Lung (tissue), 12 donors: ENCODE results near the gene COLQ. TPM values are rescaled to one million over a fixed set of nuclear protein-coding genes. Genes with fewer than 3 reads are reported as not detected.

Experiments
- ATAC-seq: fragments of 200-7000 bp; cut with Tn5 transposase; one replicate; pipeline ENCODE4 v1.9.1; 2020; ENCODE audit warnings: moderate number of reproducible peaks; ENCODE audit not compliant: insufficient read depth, low FRiP score
- DNase-seq, 3 donors: peaks; one replicate each; pipeline ENCODE4 v3.0.0-alpha.2; 2013 to 2017
- H3K27ac ChIP-seq, 2 donors: one replicate each; pipeline ENCODE4 v1.5.1; 2013; ENCODE audit warnings: mild to moderate bottlenecking in 2 of 2, moderate library complexity in 2 of 2, control low read depth in 1 of 2, inconsistent platforms in 1 of 2, low read depth in 1 of 2, low read length in 1 of 2
- H3K27me3 ChIP-seq, 3 donors: one replicate each; pipeline ENCODE4 v1.5.1; 2013; ENCODE audit warnings: low read length in 2 of 3; ENCODE audit not compliant: control insufficient read depth in 3 of 3, insufficient read depth in 3 of 3
- H3K36me3 ChIP-seq, 4 donors: one replicate each; pipeline ENCODE4 v1.5.1; 2013; ENCODE audit warnings: low read length in 4 of 4, mild to moderate bottlenecking in 1 of 4, moderate library complexity in 1 of 4; ENCODE audit not compliant: control insufficient read depth in 4 of 4, insufficient read depth in 4 of 4
- H3K4me1 ChIP-seq, 5 donors: one replicate each; pipeline ENCODE4 v1.5.1; 2013; ENCODE audit warnings: low read length in 5 of 5, mild to moderate bottlenecking in 2 of 5, moderate library complexity in 1 of 5; ENCODE audit not compliant: control insufficient read depth in 5 of 5, insufficient read depth in 5 of 5
- H3K4me3 ChIP-seq: one replicate; pipeline ENCODE4 v1.5.1; 2013; ENCODE audit warnings: mild to moderate bottlenecking, control low read depth, moderate library complexity
- H3K9ac ChIP-seq, 2 donors: one replicate each; pipeline ENCODE4 v1.5.1; 2013; ENCODE audit warnings: low read length in 2 of 2, control low read depth in 1 of 2; ENCODE audit not compliant: insufficient read depth in 1 of 2
- H3K9me3 ChIP-seq, 4 donors: one replicate each; pipeline ENCODE4 v1.5.1; 2013; ENCODE audit warnings: low read length in 3 of 4, mild to moderate bottlenecking in 1 of 4, moderate library complexity in 1 of 4; ENCODE audit not compliant: control insufficient read depth in 4 of 4, insufficient read depth in 3 of 4
- CTCF ChIP-seq: IDR thresholded peaks from 2 replicates; pipeline ENCODE4 v1.5.1; 2012; ENCODE audit warnings: mild to moderate bottlenecking; ENCODE audit errors: control extremely low read depth, extremely low read depth
- WGBS, 2 donors: extraction: QIAGEN DNeasy Blood & Tissue Kit; methylation state at CpG; one replicate each; pipeline ENCODE4 v1.1.7; 2013; 5-methylcytosine and 5-hydroxymethylcytosine counted together
- polyA plus RNA-seq, 2 donors: library from polyadenylated mRNA; stranded (reverse); fragments of 200-250 nt; gene quantifications; one replicate each; pipeline ENCODE4 v1.2.1, GENCODE V29; 2013
- total RNA-seq, 2 donors: library from RNA; depleted of rRNA in 1 of 2; stranded (reverse); fragments of >200 nt in 1 of 2; gene quantifications; one replicate each; pipeline ENCODE4 v1.2.1, GENCODE V29; 2014 to 2021
- donor health status: control.
- donor health status: control.
- donor health status: Bipolar disorder and iron deficiency.
- donor health status: healthy.
- donor health status: DM: yes; HTN: yes; CAD: no.

The COLQ gene
- total and polyA plus RNA-seq, 4 donors = 0.90 to 5.1 (median 1.9) TPM

GRCh38 chr3:15476378-15476777 is 45.1 kb downstream of the COLQ start:
- 72 to 79% methylated on average over 3 of the region's 3 CpGs for WGBS, 2 donors
- Histone ChIP-seq H3K9ac (no peak overlapping the region), H3K36me3 (no peaks in the 10 kb centered on the region), H3K9me3 (peaks cover 0 to 4% (median 0%) of the 10 kb centered on the region in 4 donors), H3K4me3 (no peak overlapping the region), H3K4me1 (peaks cover 0 to 9% (median 0%) of the 10 kb centered on the region in 5 donors), H3K27me3 (no peaks in the 10 kb centered on the region), H3K27ac (no peak overlapping the region)
- no peak for TF ChIP-seq CTCF
- DNase-seq (no peak), ATAC-seq (no peak)

- no peak for TF ChIP-seq CTCF
- Histone ChIP-seq H3K4me1 (peaks cover 0 to 9% (median 0%) of the 10 kb centered on the region in 5 donors), H3K27ac (no peak overlapping the region), H3K9ac (no peak overlapping the region), H3K36me3 (no peaks in the 10 kb centered on the region), H3K9me3 (peaks cover 0 to 4% (median 0%) of the 10 kb centered on the region in 4 donors), H3K27me3 (no peaks in the 10 kb centered on the region), H3K4me3 (no peak overlapping the region)
- ATAC-seq (no peak), DNase-seq (no peak)
- WGBS, 2 donors = 60 to 76% methylated on average over 5 of the region's 5 CpGs
These were observed 46.3 kb downstream of the COLQ start for GRCh38 chr3:15475161-15475560.

GRCh38 chr3:15471861-15472260 is 49.6 kb downstream of the COLQ start:
- Histone ChIP-seq H3K36me3 (no peaks in the 10 kb centered on the region), H3K9ac (no peak overlapping the region), H3K27me3 (no peaks in the 10 kb centered on the region), H3K27ac (no peak overlapping the region), H3K4me1 (peaks cover 0 to 15% (median 3%) of the 10 kb centered on the region in 5 donors), H3K9me3 (no peaks in the 10 kb centered on the region), H3K4me3 (no peak overlapping the region)
- ATAC-seq = no peak
- DNase-seq = no peak
- no peak for TF ChIP-seq CTCF
- 78 to 80% methylated on average over 3 of the region's 3 CpGs for WGBS, 2 donors

GRCh38 chr3:15470849-15471248 is 50.7 kb downstream of the COLQ start:
- Histone ChIP-seq H3K36me3 (no peaks in the 10 kb centered on the region), H3K27me3 (no peaks in the 10 kb centered on the region), H3K9ac (no peak overlapping the region), H3K4me1 (peaks cover 0 to 15% (median 3%) of the 10 kb centered on the region in 5 donors), H3K9me3 (no peaks in the 10 kb centered on the region), H3K4me3 (no peak overlapping the region), H3K27ac (no peak overlapping the region)
- WGBS, 2 donors = 90 to 91% methylated on average over 2 of the region's 2 CpGs
- ATAC-seq (no peak), DNase-seq (no peak)
- TF ChIP-seq CTCF = no peak
